Ovary (tissue), 9 donors: Measurements from ENCODE around the gene ARHGEF10L. TPM values are rescaled to one million over a fixed set of nuclear protein-coding genes. Genes with fewer than 3 reads are reported as not detected.

Source experiments
- DNase-seq, 5 donors: peaks; one replicate each; pipeline ENCODE4 v3.0.0-alpha.2; 2019 to 2020
- H3K27ac ChIP-seq, 2 donors: fragments of 200-600 bp; one replicate each; pipeline versions ENCODE4 v1.5.1 to v1.8.0; 2019 to 2022
- H3K27me3 ChIP-seq: fragments of 200-600 bp; one replicate; pipeline ENCODE4 v1.8.0; 2022
- H3K36me3 ChIP-seq: fragments of 200-600 bp; sonication (generic); one replicate; pipeline ENCODE4 v1.5.1; 2019
- H3K4me1 ChIP-seq: one replicate; pipeline ENCODE4 v1.8.1; 2013; ENCODE audit warnings: mild to moderate bottlenecking, moderate library complexity; ENCODE audit not compliant: insufficient read depth
- H3K4me3 ChIP-seq: fragments of 200-600 bp; sonication (generic); one replicate; pipeline ENCODE4 v1.5.1; 2017
- H3K9me3 ChIP-seq, 2 donors: fragments of 200-600 bp in 1 of 2; sonication (generic) in 1 of 2; one replicate each; pipeline versions ENCODE4 v1.5.1 to v1.8.1; 2013 to 2019; ENCODE audit warnings: mild to moderate bottlenecking in 1 of 2, moderate library complexity in 1 of 2
- EP300 ChIP-seq: sonication (generic); formaldehyde crosslinking; IDR thresholded peaks from one replicate; pipeline ENCODE4 v1.6.1; 2017; ENCODE audit warnings: antibody characterized with exemption
- POLR2A ChIP-seq: fragments of 450-650 bp; IDR thresholded peaks from one replicate; pipeline ENCODE4 v1.6.1; 2017; ENCODE audit warnings: antibody characterized with exemption, mild to moderate bottlenecking, moderate library complexity
- WGBS, 3 donors: extraction: QIAGEN DNeasy Blood & Tissue Kit in 1 of 3; methylation state at CpG; one replicate each; pipeline versions ENCODE4 v1.1.5 to v1.1.7; 2013 to 2017; 5-methylcytosine and 5-hydroxymethylcytosine counted together
- intact Hi-C, 4 donors: fragments of 100-400 bp; cut with DNase I; formaldehyde crosslinking; loops; one replicate each; pipeline versions ENCODE4 v1.11.0 to v1.15.1; 2022 to 2023
- polyA plus RNA-seq, 2 donors: library from polyadenylated mRNA; stranded (reverse); fragments of 200-250 nt in 1 of 2; fragments of 350-450 nt in 1 of 2; fragmentation: Illumina TruSeq in 1 of 2; extraction: RNeasy Lipid Tissue Mini Kit (QIAGEN cat#74804) in 1 of 2; gene quantifications; one replicate each; pipeline ENCODE4 v1.2.3, GENCODE V29; 2013 to 2014
- total RNA-seq, 7 donors: library from RNA; depleted of rRNA in 2 of 7; stranded (reverse); fragments of >200 nt in 2 of 7; fragmentation: NEBNext Ultra II Directional in 3 of 7; extraction: Animal tissue kit (Norgen Biotek cat#: 25700) in 3 of 7; gene quantifications; one replicate each; pipeline versions ENCODE4 v1.1.0 to v1.2.4, GENCODE V29; 2016 to 2023
- TF ChIP-seq, protein P1 (sequence below), 3 donors: fragments of 450-650 bp in 2 of 3; fragments of 200-600 bp in 1 of 3; IDR thresholded peaks; one replicate each; pipeline versions ENCODE4 v1.5.1 to v1.8.0; 2016 to 2022; ENCODE audit warnings: antibody characterized with exemption in 3 of 3, mild to moderate bottlenecking in 1 of 3
- donor health status: DM: no; HTN: no; CAD: no; lungs with moderate emphysema.
- donor health status: DM: no; HTN: no; CAD: no.
- donor health status: Bipolar disorder and iron deficiency.
- donor health status: DM: yes; HTN: yes; CAD: no.
- donor health status: DM: no; HTN: no; CAD: no.
- donor health status: DM: yes; HTN: yes; CAD: no.

The ARHGEF10L gene
- total and polyA plus RNA-seq, 9 donors, result 3.6 to 23.0 (median 18.3) TPM

DNA sequence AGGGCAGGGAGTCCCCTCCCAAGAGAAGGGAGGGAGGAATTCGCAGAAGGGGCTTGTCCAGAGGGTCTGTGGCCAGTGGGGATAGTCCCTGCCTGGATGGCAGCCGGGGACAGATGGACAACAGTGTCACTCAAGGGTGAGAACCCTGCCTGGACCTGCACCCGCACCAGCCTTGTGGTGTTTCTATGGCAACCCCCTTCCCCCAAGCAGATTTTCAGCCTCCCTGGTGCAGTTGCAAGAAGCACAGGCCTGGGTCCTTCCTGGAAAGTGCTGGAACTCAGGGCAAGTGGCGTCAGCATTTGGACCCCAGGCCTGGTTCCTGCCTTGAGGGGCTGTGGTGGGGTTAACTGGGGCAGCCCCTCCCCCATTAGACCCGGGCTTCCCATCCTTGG lies 131.8 kb downstream of the ARHGEF10L start:
- Histone ChIP-seq H3K27ac (no peak overlapping the region), H3K27me3 (no peaks in the 10 kb centered on the region), H3K36me3 (no peaks in the 10 kb centered on the region), H3K9me3 (no peaks in the 10 kb centered on the region), H3K4me3 (no peak overlapping the region), H3K4me1 (peaks cover 6% of the 10 kb centered on the region)
- TF ChIP-seq POLR2A, result no peak
- TF ChIP-seq, protein P1, sequence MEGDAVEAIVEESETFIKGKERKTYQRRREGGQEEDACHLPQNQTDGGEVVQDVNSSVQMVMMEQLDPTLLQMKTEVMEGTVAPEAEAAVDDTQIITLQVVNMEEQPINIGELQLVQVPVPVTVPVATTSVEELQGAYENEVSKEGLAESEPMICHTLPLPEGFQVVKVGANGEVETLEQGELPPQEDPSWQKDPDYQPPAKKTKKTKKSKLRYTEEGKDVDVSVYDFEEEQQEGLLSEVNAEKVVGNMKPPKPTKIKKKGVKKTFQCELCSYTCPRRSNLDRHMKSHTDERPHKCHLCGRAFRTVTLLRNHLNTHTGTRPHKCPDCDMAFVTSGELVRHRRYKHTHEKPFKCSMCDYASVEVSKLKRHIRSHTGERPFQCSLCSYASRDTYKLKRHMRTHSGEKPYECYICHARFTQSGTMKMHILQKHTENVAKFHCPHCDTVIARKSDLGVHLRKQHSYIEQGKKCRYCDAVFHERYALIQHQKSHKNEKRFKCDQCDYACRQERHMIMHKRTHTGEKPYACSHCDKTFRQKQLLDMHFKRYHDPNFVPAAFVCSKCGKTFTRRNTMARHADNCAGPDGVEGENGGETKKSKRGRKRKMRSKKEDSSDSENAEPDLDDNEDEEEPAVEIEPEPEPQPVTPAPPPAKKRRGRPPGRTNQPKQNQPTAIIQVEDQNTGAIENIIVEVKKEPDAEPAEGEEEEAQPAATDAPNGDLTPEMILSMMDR (IDR thresholded peaks at IDR 0.05), result no peak
- no peak for TF ChIP-seq EP300
- DNase-seq, result no peak
- 70 to 72% (median 72%) methylated on average over 5 of the region's 5 CpGs for WGBS, 3 donors
- intact Hi-C loops, result no loop called here

DNA sequence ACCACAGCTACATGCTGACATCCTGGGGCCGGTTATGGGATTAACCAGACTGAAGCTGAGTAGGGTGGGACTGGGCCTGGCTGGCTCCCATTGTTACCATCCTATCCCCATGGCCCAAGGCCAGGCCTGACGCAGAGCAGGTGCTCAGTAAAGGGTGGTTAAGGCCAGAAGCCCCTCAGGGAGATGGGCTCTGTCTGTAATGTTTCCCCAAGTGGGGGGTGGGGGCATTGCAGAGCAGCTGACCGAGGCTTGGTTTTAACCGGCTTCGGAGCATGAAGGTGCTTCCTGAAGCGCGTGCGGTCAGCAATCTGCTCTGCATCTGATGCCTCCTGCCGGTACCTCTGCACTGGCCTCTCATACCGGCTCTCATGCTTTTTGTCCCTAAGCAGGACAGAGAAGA lies 132.2 kb downstream of the ARHGEF10L start:
- intact Hi-C loops, result no loop called here
- no peak for DNase-seq
- H3K27ac ChIP-seq, result no peak overlapping the region
- H3K4me3 ChIP-seq, result no peak overlapping the region
- H3K4me1 ChIP-seq, result peaks cover 6% of the 10 kb centered on the region
- TF ChIP-seq, protein P1 (IDR thresholded peaks at IDR 0.05), result no peak
- TF ChIP-seq EP300 (no peak), POLR2A (no peak)
- no peaks in the 10 kb centered on the region for H3K36me3 ChIP-seq
- H3K9me3 ChIP-seq, result no peaks in the 10 kb centered on the region
- H3K27me3 ChIP-seq, result no peaks in the 10 kb centered on the region
- 63 to 70% (median 65%) methylated on average over 10 of the region's 10 CpGs for WGBS, 3 donors

DNA sequence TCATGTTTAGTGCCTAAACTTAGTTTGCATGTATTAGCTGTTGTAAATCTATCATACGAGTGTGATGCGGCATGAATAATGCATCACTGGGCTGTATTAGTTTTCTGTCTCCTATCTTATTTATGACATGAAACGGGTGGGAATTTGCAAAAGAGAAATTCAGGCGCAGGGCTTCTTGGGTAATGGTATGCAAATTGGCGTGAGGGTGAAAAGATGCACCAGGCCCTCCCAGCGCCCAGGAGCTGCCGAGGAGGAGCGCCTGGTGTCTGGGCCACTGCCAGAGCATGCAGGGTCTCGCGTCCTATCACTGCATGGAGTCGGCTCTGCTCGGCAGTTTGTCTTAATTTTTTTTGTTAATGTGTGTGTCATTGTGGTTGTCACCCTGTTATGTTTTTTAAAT lies 132.7 kb downstream of the ARHGEF10L start:
- intact Hi-C loops, result no loop called here
- H3K36me3 ChIP-seq, result no peaks in the 10 kb centered on the region
- peaks cover 6% of the 10 kb centered on the region for H3K4me1 ChIP-seq
- no peak overlapping the region for H3K27ac ChIP-seq
- no peak for TF ChIP-seq POLR2A
- TF ChIP-seq, protein P1 (IDR thresholded peaks at IDR 0.05), result no peak
- TF ChIP-seq EP300, result no peak
- no peaks in the 10 kb centered on the region for H3K9me3 ChIP-seq
- 65 to 66% (median 66%) methylated on average over 12 of the region's 12 CpGs for WGBS, 3 donors
- no peaks in the 10 kb centered on the region for H3K27me3 ChIP-seq
- no peak overlapping the region for H3K4me3 ChIP-seq
- no peak for DNase-seq

DNA sequence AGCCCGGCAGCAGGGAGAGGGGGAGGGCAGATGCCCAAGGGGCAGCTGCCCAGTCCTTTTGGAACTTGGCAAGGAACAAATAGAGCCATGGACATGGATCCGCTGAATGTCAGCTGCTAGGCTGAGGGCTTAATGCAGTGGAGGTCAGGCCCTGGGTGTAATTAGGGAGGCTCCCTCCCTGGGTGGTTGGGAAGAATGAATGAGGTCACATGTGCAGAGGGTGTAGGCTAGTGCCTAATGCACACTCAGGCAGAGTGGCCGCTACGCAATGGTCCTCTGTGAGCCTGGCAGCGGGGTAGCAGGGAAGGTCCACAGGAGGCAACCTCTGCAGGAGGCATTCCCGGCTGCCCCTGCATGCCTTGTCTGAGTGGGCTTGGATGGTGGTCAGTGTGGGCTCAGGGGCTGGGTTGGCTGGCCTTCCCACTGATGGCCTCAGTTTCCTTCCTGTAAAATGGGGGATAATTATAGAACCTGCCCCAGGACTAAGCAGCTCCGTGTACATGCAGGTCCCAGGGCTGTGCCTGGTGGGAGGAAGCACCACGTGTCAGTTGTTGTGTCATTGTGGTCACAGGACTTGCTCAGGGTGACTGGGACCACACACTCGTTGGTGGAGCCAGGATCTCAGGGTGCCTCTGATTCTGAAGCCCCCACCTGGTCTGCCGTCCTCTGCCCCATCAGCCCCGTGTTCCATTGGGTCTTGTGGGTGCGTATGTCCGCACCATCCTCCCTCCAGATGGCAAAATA lies 134.0 kb downstream of the ARHGEF10L start:
- no peaks in the 10 kb centered on the region for H3K36me3 ChIP-seq
- H3K4me3 ChIP-seq, result no peak overlapping the region
- H3K9me3 ChIP-seq, result no peaks in the 10 kb centered on the region
- no peaks in the 10 kb centered on the region for H3K27me3 ChIP-seq
- WGBS, 3 donors, result 82 to 85% (median 84%) methylated on average over 13 of the region's 13 CpGs
- H3K27ac ChIP-seq, result no peak overlapping the region
- DNase-seq, result no peak
- intact Hi-C loops, result no loop called here
- TF ChIP-seq EP300, result no peak
- TF ChIP-seq, protein P1 (IDR thresholded peaks at IDR 0.05), result no peak
- TF ChIP-seq POLR2A, result no peak
- peaks cover 6% of the 10 kb centered on the region for H3K4me1 ChIP-seq
